ENCODE data around the gene PSMB3. TPM values are rescaled to one million over a fixed set of nuclear protein-coding genes. Genes with fewer than 3 reads are reported as not detected.

The PSMB3 gene
- total RNA-seq, 1 donor from 2014 or later, result 288 TPM

- Histone ChIP-seq H3K4me3 (ENCODE audit: low read depth, low read length) (no peak overlapping the region), H3K36me3 (ENCODE audit: control insufficient read depth, insufficient read depth, low read length) (peaks cover 22% of the 10 kb centered on the region), H3K27me3 (ENCODE audit: control insufficient read depth, insufficient read depth, low read length) (no peaks in the 10 kb centered on the region)
- no peak for FAIRE-seq
- no peak for TF ChIP-seq CTCF (IDR thresholded peaks at IDR 0.05; ENCODE audit: insufficient read depth, low read length, severe bottlenecking)
- no peak for DNase-seq (ENCODE audit: low read depth)
These were observed 42.0 kb upstream of the PSMB3 start for GRCh38 chr17:38710604-38710962.

- H3K27me3 ChIP-seq (ENCODE audit: control insufficient read depth, insufficient read depth, low read length), result no peaks in the 10 kb centered on the region
- no peak for TF ChIP-seq CTCF (IDR thresholded peaks at IDR 0.05; ENCODE audit: insufficient read depth, low read length, severe bottlenecking)
- H3K36me3 ChIP-seq (ENCODE audit: control insufficient read depth, insufficient read depth, low read length), result peaks cover 22% of the 10 kb centered on the region
- FAIRE-seq (no peak), DNase-seq (ENCODE audit: low read depth) (no peak)
- no peak overlapping the region for H3K4me3 ChIP-seq (ENCODE audit: low read depth, low read length)
These were observed 41.6 kb upstream of the PSMB3 start for GRCh38 chr17:38710985-38711384.

GRCh38 chr17:38711792-38712571 is 40.6 kb upstream of the PSMB3 start:
- TF ChIP-seq CTCF (IDR thresholded peaks at IDR 0.05; ENCODE audit: insufficient read depth, low read length, severe bottlenecking), result no peak
- no peak for DNase-seq (ENCODE audit: low read depth)
- Histone ChIP-seq H3K4me3 (ENCODE audit: low read depth, low read length) (no peak overlapping the region), H3K27me3 (ENCODE audit: control insufficient read depth, insufficient read depth, low read length) (no peaks in the 10 kb centered on the region), H3K36me3 (ENCODE audit: control insufficient read depth, insufficient read depth, low read length) (peaks cover 26% of the 10 kb centered on the region)
- FAIRE-seq, result no peak

- H3K36me3 ChIP-seq (ENCODE audit: control insufficient read depth, insufficient read depth, low read length), result peaks cover 29% of the 10 kb centered on the region
- FAIRE-seq (no peak), DNase-seq (ENCODE audit: low read depth) (no peak)
- no peak for TF ChIP-seq CTCF (IDR thresholded peaks at IDR 0.05; ENCODE audit: insufficient read depth, low read length, severe bottlenecking)
- H3K27me3 ChIP-seq (ENCODE audit: control insufficient read depth, insufficient read depth, low read length), result no peaks in the 10 kb centered on the region
- H3K4me3 ChIP-seq (ENCODE audit: low read depth, low read length), result no peak overlapping the region
These were observed 39.9 kb upstream of the PSMB3 start for GRCh38 chr17:38712593-38712992.

GRCh38 chr17:38713456-38714075 is 39.0 kb upstream of the PSMB3 start:
- Histone ChIP-seq H3K27me3 (ENCODE audit: control insufficient read depth, insufficient read depth, low read length) (no peaks in the 10 kb centered on the region), H3K4me3 (ENCODE audit: low read depth, low read length) (no peak overlapping the region), H3K36me3 (ENCODE audit: control insufficient read depth, insufficient read depth, low read length) (peaks cover 27% of the 10 kb centered on the region)
- FAIRE-seq (no peak), DNase-seq (ENCODE audit: low read depth) (no peak)
- TF ChIP-seq CTCF (IDR thresholded peaks at IDR 0.05; ENCODE audit: insufficient read depth, low read length, severe bottlenecking), result no peak
